HCEC 1CT (cell line): ENCODE data around the gene SEC22B.
"Not testable (repeated sequence)": the region's sequence is repeated elsewhere in the genome, so short reads cannot be mapped to it uniquely, and the experiment has no call there.

Experiments used
- DNase-seq: peaks from one replicate; pipeline ENCODE4 v3.0.0-alpha.2; 2017

SEC22B gene

DNA sequence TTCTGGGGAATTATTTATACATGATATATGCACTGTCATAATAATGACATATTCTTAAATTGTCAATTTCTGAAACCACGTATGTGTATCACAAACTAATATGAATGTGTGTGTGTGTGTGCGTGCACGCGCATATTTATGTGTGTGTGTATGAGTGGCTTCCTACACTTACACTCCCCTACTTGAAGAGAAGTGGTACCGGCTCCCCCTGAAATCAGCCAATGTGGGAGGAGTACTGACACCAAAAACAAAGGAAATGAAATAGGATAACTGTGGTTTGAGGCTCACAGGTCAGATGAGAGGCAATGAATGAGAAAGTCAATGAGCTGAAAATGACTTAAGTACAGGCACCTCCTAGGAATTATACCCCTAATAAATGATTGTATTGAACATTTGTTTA is 64.1 kb downstream of the SEC22B start:
- DNase-seq, result not testable (repeated sequence)

GRCh38 chr1:120111771-120112170 is 64.5 kb downstream of the SEC22B start:
- not testable (repeated sequence) for DNase-seq

GRCh38 chr1:120111008-120111407 is 65.3 kb downstream of the SEC22B start:
- not testable (repeated sequence) for DNase-seq

GRCh38 chr1:120109656-120110055 is 66.7 kb downstream of the SEC22B start:
- DNase-seq, result not testable (repeated sequence)

DNA sequence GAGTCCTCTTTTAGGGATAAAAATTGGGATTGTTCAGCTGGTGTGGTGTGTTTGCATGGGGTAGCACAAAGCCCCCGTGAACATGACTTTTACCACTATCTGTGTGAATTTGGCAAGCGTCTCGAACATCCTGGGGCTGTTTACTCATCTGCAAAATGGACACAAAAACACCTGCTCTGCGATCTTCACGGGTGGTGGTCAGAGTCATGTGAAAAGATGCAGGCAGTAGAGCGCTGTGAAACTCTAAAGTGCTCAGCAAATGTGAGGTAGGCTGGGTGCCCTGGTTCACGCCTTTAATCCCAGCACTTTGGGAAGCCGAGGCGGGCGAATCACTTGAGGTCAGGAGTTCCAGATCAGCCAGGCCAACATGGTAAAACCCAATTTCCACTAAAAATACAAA is 67.1 kb downstream of the SEC22B start:
- not testable (repeated sequence) for DNase-seq

GRCh38 chr1:120105288-120105687 is 71.0 kb downstream of the SEC22B start:
- DNase-seq, result not testable (repeated sequence)

DNA sequence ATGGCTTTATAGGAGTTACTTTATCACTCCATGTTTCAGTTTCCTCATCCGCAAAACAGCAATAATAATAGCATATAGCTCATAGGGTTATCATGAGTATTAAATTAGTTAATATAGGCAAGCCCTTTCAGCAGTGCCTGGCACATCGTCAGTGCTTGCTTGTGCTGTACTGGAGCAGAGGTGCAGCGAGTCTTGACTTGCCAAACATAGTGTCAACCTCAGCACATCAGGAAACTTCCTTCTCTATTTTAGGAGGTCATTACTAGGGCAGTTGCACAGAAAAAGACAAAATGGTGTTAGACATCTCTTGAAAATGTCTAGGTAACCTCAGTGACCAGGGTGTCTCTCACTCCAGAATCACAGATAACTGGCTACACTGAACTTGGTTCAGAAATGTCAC is 72.6 kb downstream of the SEC22B start:
- DNase-seq, result not testable (repeated sequence)

DNA sequence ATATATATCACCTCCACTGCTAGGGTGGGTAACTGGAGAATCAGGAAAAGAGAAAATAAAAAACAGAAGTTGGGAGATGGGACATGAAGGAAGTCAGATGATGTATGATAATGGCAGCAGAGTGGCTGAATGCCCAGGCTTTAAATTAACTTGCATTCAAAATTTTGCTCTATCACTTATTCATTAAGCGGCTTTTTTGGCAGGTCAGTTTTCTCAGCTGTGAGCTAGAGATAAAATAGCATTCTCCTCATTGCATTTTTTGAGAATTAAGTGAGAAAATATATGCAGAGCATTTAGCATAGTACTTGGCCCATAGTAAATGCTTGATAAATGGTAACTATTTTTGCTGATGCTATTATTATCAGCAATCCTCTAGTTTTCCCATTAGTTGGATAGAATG is 74.7 kb downstream of the SEC22B start:
- not testable (repeated sequence) for DNase-seq
